ENCODE results near the gene RAB6A.

Gene RAB6A

GRCh38 chr11:73659961-73660360, 100.9 kb downstream of the RAB6A start:
- DNase-seq (ENCODE audit: insufficient read length, low spot score) = no peak
- FAIRE-seq = no peak

GRCh38 chr11:73656985-73657384, 103.9 kb downstream of the RAB6A start:
- DNase-seq (ENCODE audit: insufficient read length, low spot score) (no peak), FAIRE-seq (no peak)

DNA sequence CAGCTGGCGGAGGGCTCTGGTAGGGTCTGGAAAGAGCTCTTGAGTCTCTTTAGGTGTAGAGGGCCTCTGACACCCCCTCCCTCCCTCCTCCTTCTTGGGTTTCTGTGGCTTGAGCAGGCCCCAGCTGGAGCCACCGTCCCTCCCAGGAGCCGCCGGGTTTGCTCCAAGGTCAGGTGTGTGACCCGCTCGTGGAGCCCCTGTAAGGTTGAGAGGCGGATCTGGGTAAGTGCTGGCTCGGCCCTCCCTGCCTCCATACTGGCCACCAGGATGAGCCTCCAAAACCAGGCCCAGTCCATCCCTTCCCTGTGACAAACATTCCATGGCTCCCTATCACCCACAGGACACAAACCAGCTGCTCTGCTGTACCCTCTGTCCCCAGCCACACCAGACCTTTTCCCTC, 105.2 kb downstream of the RAB6A start:
- DNase-seq (ENCODE audit: insufficient read length, low spot score) (no peak), FAIRE-seq (no peak)

GRCh38 chr11:73654482-73655021, 106.3 kb downstream of the RAB6A start:
- FAIRE-seq = no peak

GRCh38 chr11:73653996-73654395, 106.9 kb downstream of the RAB6A start:
- DNase-seq (ENCODE audit: insufficient read length, low spot score) (no peak), FAIRE-seq (no peak)

More at GRCh38 chr11:73654482-73655021, 106.3 kb downstream of the RAB6A start:
- DNase-seq (ENCODE audit: insufficient read length, low spot score) = no peak

DNA sequence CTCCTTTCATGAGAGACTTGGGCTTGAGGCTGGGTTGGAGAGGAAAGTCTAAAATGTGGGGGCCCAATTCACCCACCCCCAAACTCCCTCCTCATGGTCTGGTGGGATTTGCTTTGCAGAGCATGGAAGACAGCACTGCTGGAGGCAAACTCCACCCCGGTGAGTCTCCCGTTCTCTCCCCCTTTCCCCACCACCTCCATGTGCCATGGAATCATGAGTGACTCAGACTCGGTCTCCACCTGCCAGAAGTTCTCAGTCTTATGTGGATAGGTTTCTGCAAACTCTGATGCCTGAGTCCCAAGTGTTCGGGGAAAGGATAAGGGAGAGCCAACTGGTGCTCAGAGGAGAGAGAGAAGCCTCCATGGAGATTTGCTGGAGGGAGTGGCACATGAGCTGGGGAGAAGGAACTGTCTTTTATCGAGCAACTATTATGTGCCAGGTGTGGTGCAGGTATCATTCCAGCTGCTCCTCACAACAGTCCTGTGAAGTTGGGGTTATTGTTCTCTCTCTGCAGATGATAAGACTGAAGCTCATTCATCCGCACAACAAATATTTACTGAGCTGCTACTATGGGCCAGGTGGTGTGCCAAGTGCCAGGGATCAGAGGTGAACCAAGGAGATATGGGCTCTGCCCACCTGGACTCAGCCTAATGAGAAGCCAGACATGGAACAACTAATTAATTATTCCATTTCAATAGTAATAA, 107.9 kb downstream of the RAB6A start:
- FAIRE-seq = no peak
- no peak for DNase-seq (ENCODE audit: insufficient read length, low spot score)

DNA sequence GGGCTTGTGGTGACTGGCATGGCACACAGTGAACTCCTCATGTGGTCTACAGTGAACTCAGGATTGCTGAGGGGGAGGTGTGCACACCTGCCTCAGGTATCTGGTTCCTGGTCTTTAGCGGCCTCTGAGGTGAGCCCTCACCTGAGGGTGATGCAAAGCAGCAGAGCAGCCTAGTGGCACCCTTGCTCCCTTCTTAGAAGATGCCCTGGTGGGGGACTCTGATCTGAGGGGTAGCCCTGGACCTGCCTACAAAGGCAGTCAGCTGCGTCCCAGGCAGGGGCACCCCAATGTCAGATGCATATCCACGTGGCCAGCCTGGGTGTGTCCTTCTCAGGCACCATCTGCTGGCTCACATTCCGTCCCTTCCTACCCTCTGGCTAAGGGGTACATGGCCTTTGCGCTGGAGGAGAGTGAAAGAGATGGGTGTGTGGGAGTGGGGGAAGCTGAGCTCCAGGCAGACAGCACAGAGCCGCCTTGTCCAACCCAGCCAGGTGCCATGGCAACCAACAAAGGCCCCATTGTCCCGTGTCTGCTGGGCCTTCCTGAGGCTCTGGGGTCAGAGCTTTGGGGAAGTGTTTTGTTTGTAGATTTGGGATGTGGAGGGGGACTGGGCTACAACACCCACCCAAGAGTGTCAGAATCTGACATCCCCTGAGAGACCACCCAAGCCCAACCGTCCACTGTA, 108.7 kb downstream of the RAB6A start:
- FAIRE-seq (no peak), DNase-seq (ENCODE audit: insufficient read length, low spot score) (no peak)

GRCh38 chr11:73651661-73652045, 109.2 kb downstream of the RAB6A start:
- no peak for DNase-seq (ENCODE audit: insufficient read length, low spot score)
- FAIRE-seq = no peak

DNA sequence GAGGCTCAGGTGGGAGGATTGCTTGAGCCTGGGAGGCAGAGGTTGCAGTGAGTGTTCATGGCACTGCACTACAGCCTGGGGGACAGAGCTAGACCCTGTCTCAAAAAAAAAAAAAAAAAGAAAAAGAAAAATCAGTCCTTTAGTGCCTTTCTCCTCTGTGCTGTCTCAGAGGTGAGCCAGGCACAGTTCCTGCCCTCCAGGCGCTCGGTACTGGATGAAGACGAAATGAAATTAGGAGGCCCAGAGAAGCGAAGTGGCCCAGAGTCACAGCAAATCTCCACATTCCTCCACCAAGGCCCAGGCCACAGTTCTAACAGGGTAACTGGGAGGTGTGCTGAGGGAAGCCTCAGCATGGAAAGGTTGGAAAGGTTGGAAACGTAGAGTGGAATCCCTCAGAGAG, 109.6 kb downstream of the RAB6A start:
- FAIRE-seq (no peak), DNase-seq (ENCODE audit: insufficient read length, low spot score) (no peak)

DNA sequence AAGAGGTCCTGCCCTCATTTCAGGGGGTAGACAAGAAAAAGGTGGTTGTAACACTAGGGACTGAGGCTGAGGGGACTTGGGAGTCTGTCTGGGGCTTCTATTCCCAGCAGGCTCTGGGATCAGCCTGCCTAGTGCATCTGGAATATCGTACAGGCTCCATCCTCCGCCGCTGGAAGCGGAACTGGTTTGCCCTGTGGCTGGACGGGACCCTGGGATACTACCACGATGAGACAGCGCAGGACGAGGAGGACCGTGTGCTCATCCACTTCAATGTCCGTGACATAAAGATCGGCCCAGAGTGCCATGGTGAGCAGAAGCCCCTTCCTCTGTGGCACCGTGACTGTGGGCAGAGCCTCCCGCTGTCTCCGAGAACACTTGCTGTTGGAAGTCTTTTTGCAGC, 110.5 kb downstream of the RAB6A start:
- FAIRE-seq = no peak
- no peak for DNase-seq (ENCODE audit: insufficient read length, low spot score)

DNA sequence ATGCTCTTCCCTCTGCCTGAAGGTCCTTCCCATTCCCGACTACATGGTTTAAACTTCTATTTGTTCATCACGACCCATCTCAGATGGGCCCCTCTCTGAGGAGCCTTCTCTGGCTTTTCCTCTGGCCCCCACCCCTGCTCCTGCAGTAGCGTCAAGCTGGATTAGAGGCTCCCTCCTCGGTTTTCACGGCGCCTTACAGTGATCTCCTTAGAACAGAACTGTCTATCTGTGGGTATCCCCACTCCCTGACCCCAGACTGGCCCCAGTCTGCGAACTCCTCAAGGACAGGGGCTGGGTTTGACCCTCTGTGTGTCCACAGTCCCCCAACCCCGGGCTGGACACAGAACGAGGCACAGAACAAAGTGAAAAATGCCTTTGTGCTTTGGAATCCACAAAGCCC, 111.7 kb downstream of the RAB6A start:
- DNase-seq (ENCODE audit: insufficient read length, low spot score) = no peak
- FAIRE-seq = no peak

- FAIRE-seq (no peak), DNase-seq (ENCODE audit: insufficient read length, low spot score) (no peak)
Measured at GRCh38 chr11:73648571-73649046, 112.3 kb downstream of the RAB6A start.

- no peak for FAIRE-seq
- no peak for DNase-seq (ENCODE audit: insufficient read length, low spot score)
Measured at GRCh38 chr11:73648121-73648520, 112.8 kb downstream of the RAB6A start.

GRCh38 chr11:73647459-73648100, 113.3 kb downstream of the RAB6A start:
- peak; percentile 77 for FAIRE-seq

DNA sequence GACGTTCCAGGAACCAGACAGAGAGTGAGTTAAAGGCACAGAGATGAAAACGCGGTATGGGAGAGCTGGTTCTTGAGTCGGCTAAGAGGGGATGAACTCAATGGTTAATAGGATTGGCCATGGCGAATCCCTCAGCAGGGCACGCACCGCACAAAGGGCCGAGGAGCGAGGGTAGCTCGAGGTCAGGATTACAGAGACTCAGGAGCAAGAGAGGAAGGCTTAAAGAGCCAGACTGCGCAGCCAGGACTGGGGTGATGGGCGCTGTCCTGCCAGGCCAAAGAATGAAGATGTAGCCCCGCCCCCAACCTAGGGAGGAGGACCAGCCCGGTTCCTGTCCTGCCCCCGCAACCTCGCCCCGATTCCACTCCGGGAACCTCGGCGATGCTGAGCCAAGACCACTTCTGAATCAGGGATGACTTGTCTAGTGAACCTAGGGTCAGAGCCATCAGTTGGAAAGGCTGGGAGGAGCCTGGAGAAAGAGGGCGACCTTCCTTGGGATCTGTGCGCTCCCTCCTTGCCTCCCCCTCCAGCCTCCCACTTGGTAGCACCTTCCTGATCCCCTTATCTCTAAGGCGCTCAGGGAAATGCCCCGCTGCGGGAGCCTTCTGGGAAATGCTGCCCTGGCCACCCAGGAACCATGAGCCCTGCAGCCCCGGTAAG, 114.8 kb downstream of the RAB6A start, which contains the start of gene PLEKHB1:
Gene PLEKHB1 (plus strand): TSS at position 610 of the 660 bp plus-strand sequence. CDS start 28 bp downstream, at position 638.
- no peak for DNase-seq (ENCODE audit: insufficient read length, low spot score)
- no peak for FAIRE-seq

More at GRCh38 chr11:73647459-73648100, 113.3 kb downstream of the RAB6A start:
- DNase-seq (ENCODE audit: insufficient read length, low spot score) = peak; percentile 83

DNA sequence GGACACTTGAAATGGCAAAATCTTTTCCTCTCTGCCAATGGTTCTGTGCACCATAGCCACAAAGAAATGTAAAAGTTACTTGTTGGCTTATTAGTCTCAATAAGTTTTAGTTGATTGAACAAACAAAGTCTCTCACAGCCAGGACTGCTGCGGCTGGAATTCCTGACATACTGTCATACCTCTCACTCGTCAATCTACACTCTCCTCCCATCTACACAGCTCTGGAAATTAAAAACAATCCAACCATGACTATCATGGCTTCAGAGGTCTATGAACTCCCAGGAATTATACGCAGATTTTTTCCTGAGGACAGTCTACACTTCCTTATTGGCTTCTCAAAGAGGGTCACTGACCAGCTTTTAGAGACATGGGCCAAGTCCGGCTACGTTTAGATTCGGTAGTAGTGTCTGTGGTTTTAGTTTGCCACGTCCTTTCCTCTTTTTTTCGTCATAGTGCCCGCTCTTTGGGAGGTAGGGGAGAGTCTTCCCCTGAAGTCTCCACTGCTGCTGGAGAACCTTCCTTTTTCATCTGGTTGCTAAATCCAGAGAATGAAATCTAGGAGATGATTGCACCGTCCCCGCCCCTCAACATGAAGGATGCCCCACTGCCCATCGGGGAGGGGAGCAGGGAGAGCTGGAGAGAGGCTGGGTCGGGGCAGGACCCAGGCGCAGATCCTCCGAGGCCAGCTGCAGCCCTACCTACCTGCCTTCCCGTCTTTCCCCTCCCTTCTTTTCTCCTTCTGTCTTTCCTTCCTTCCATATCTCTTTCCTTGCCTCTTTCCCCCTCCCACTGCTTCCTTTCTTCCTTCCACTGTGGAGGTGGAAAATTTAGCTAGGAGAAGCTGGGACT, 115.5 kb downstream of the RAB6A start:
- no peak for FAIRE-seq
- DNase-seq (ENCODE audit: insufficient read length, low spot score) = no peak

GRCh38 chr11:73641668-73642067, 119.2 kb downstream of the RAB6A start:
- FAIRE-seq (no peak), DNase-seq (ENCODE audit: insufficient read length, low spot score) (no peak)

DNA sequence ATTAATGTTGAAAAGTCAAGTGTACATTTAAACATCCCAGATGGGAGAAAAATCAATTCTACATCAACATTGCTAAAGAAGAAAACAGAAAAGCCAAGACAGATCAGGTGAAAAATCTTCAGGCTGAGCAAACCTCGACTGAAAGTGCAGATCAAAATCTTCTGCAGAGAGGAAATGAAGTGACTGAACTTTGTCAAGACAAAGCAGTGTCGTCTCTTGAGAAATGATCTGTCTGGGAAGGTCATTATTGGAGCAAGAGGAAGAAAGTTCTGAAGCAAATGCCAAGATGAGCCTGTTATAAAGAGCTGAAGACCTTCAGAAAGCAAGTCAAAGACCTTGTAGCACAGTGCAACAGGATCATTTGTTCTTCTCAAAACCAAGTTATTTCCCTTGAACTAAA, 120.3 kb downstream of the RAB6A start:
- no peak for FAIRE-seq

GRCh38 chr11:73637012-73637411, 123.9 kb downstream of the RAB6A start:
- FAIRE-seq (no peak), DNase-seq (ENCODE audit: insufficient read length, low spot score) (no peak)

More for the DNA sequence above, 120.3 kb downstream of the RAB6A start:
- no peak for DNase-seq (ENCODE audit: insufficient read length, low spot score)

- DNase-seq (ENCODE audit: insufficient read length, low spot score) (no peak), FAIRE-seq (no peak)
Measured at GRCh38 chr11:73636249-73636648, 124.6 kb downstream of the RAB6A start.

Data from GM19239 (cell line).